Transverse colon (tissue), 4 donors: ENCODE results near the gene ABCC1.
"Not testable (repeated sequence)": the region's sequence is repeated elsewhere in the genome, so short reads cannot be mapped to it uniquely, and the experiment has no call there.

Source experiments
- CTCF ChIP-seq, 5 experiments: fragments of 200-600 bp in 3 of 5; fragments of 450-650 bp in 2 of 5; sonication (generic) in 3 of 5; IDR thresholded peaks; 1 replicate in 2 of 5; 2 replicates in 3 of 5; pipeline ENCODE4 v1.5.1; 2016 to 2017; ENCODE audit warnings: antibody characterized with exemption in 5 of 5, inconsistent platforms in 3 of 5, mild to moderate bottlenecking in 2 of 5, moderate library complexity in 1 of 5
- POLR2AphosphoS5 ChIP-seq, 3 donors: sonication (generic); formaldehyde crosslinking; IDR thresholded peaks; one replicate each; pipeline ENCODE4 v1.6.1; 2016; ENCODE audit warnings: antibody characterized with exemption in 3 of 3

- not testable (repeated sequence) for TF ChIP-seq POLR2AphosphoS5, CTCF (IDR thresholded peaks at IDR 0.05)
Measured at GRCh38 chr16:15936809-15937208, 12.6 kb upstream of the ABCC1 start.
